Measurements from ENCODE around the gene CAMLG. TPM values are rescaled to one million over a fixed set of nuclear protein-coding genes. Genes with fewer than 3 reads are reported as not detected.

Gene CAMLG
- total RNA-seq, 1 experiment from 2014 or later = 29.3 TPM

DNA sequence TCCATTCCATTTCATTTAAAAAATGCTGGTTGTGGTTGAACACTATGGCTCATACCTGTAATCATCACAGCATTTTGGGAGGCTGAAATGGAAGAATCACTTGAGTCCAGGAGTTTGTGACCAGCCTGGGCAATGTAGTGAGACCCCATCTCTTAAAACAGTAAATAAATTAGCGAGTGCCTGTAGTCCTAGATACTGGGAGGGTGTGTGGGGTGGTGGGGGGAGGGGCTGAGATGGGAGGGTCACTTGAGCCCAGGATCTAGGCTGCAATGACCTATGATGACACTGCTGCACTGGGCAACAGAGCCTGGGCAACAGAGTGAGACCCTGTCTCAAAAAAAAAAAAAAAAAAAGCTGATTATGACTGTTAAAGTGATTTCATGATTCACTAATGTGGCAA, 49.3 kb downstream of the CAMLG start:
- CTCF ChIA-PET = no interaction called here
- BruUV-seq (replicated peaks) = no TSS peak
- H3K36me3 ChIP-seq (ENCODE audit: control insufficient read depth in 1 of 2, insufficient read depth in 2 of 2, low read length in 2 of 2) = peaks cover 51 to 58% of the 10 kb centered on the region in 2 experiments

More for the DNA sequence above, 49.3 kb downstream of the CAMLG start:
- intact Hi-C loops (cut with micrococcal nuclease) = no loop called here
- no peaks in the 10 kb centered on the region for H3K9me3 ChIP-seq (ENCODE audit: control insufficient read depth in 1 of 2, insufficient read depth in 1 of 2, low read depth in 1 of 2, low read length in 2 of 2)
- ATAC-seq (no peak), DNase-seq (ENCODE audit: low read depth, low spot score) (no peak)
- H3K4me1 ChIP-seq (ENCODE audit: control insufficient read depth in 1 of 2, insufficient read depth in 2 of 2, low read length in 2 of 2) = no peaks in the 10 kb centered on the region
- no peak overlapping the region for H3K4me2 ChIP-seq (ENCODE audit: low read length)
- ChIA-PET POLR2A (no interaction called here), RAD21 (ENCODE audit: low non-redundant PET in 1 of 2, low total read pairs in 2 of 2, uncharacterized antibody in 2 of 2, unreplicated experiment in 2 of 2) (no interaction called here)
- peaks cover 28% of the 10 kb centered on the region for H3K79me2 ChIP-seq (ENCODE audit: insufficient read depth, low read length)
- no peak overlapping the region for H2AFZ ChIP-seq (ENCODE audit: low read depth, low read length, poor library complexity, severe bottlenecking)
- no peaks in the 10 kb centered on the region for H3K27me3 ChIP-seq (ENCODE audit: insufficient read depth, low read length)
- TF ChIP-seq SP1 (IDR thresholded peaks at IDR 0.05; ENCODE audit: low read depth) (no peak), RAD21 (IDR thresholded peaks at IDR 0.05; ENCODE audit: low read depth) (no peak), FOSL1 (IDR thresholded peaks at IDR 0.05; ENCODE audit: low read depth) (no peak), JUND (IDR thresholded peaks at IDR 0.05) (no peak), SRF (IDR thresholded peaks at IDR 0.05; ENCODE audit: low read depth) (no peak), EGR1 (IDR thresholded peaks at IDR 0.05; ENCODE audit: low read depth) (no peak), MAX (IDR thresholded peaks at IDR 0.05) (no peak), EZH2phosphoT487 (IDR thresholded peaks at IDR 0.05; ENCODE audit: borderline replicate concordance) (no peak), POLR2A (IDR thresholded peaks at IDR 0.05; ENCODE audit: borderline replicate concordance, extremely low read depth, insufficient read depth, insufficient read length) (no peak), CEBPB (IDR thresholded peaks at IDR 0.05; ENCODE audit: low read depth) (no peak), ZNF274 (IDR thresholded peaks at IDR 0.05; ENCODE audit: low read depth, low read length) (no peak), CBX3 (IDR thresholded peaks at IDR 0.05; ENCODE audit: low read depth) (no peak), ATF3 (IDR thresholded peaks at IDR 0.05) (no peak), POLR2AphosphoS5 (IDR thresholded peaks at IDR 0.05; ENCODE audit: low read depth, low read length) (no peak), TCF7L2 (IDR thresholded peaks at IDR 0.05; ENCODE audit: borderline replicate concordance, extremely low read depth, insufficient read depth, insufficient read length) (no peak), SIN3A (IDR thresholded peaks at IDR 0.05; ENCODE audit: low read depth) (no peak), ZFX (IDR thresholded peaks at IDR 0.05) (no peak)
- TF ChIP-seq, protein P1, sequence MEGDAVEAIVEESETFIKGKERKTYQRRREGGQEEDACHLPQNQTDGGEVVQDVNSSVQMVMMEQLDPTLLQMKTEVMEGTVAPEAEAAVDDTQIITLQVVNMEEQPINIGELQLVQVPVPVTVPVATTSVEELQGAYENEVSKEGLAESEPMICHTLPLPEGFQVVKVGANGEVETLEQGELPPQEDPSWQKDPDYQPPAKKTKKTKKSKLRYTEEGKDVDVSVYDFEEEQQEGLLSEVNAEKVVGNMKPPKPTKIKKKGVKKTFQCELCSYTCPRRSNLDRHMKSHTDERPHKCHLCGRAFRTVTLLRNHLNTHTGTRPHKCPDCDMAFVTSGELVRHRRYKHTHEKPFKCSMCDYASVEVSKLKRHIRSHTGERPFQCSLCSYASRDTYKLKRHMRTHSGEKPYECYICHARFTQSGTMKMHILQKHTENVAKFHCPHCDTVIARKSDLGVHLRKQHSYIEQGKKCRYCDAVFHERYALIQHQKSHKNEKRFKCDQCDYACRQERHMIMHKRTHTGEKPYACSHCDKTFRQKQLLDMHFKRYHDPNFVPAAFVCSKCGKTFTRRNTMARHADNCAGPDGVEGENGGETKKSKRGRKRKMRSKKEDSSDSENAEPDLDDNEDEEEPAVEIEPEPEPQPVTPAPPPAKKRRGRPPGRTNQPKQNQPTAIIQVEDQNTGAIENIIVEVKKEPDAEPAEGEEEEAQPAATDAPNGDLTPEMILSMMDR (IDR thresholded peaks at IDR 0.05 in 2 of 3, conservative IDR thresholded peaks at IDR 0.05 in 1 of 3; ENCODE audit: borderline replicate concordance in 1 of 3, insufficient read depth in 1 of 3, low read depth in 2 of 3, low read length in 2 of 3) = no peak
- TF ChIP-seq, protein P2, sequence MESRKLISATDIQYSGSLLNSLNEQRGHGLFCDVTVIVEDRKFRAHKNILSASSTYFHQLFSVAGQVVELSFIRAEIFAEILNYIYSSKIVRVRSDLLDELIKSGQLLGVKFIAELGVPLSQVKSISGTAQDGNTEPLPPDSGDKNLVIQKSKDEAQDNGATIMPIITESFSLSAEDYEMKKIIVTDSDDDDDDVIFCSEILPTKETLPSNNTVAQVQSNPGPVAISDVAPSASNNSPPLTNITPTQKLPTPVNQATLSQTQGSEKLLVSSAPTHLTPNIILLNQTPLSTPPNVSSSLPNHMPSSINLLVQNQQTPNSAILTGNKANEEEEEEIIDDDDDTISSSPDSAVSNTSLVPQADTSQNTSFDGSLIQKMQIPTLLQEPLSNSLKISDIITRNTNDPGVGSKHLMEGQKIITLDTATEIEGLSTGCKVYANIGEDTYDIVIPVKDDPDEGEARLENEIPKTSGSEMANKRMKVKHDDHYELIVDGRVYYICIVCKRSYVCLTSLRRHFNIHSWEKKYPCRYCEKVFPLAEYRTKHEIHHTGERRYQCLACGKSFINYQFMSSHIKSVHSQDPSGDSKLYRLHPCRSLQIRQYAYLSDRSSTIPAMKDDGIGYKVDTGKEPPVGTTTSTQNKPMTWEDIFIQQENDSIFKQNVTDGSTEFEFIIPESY (IDR thresholded peaks at IDR 0.05; ENCODE audit: extremely low read depth, insufficient replicate concordance, low read length) = no peak
- no peak overlapping the region for H3K4me3 ChIP-seq (replicated peaks in 1 of 2; ENCODE audit: low read depth in 1 of 2, low read length in 2 of 2)
- no peaks in the 10 kb centered on the region for H4K20me1 ChIP-seq (ENCODE audit: insufficient read depth)
- no peak overlapping the region for H3K9ac ChIP-seq (ENCODE audit: low read length)
- no peak overlapping the region for H3K27ac ChIP-seq (ENCODE audit: low read depth, low read length)
- H3K9me2 ChIP-seq (ENCODE audit: insufficient read depth) = no peaks in the 10 kb centered on the region

Data from HCT116 (cell line).